ENCODE measurements around the gene CRYAB.

Gene CRYAB

GRCh38 chr11:111911563-111912401 is at the start of gene CRYAB:
Gene CRYAB, minus strand, starts transcription at chr11:111911770. Its CDS starts 46 bp downstream, at chr11:111911724.
- DNase-seq (ENCODE audit: low read depth in 2 of 2) = no peak

GRCh38 chr11:111960916-111961315 is 49.3 kb upstream of the CRYAB start:
- no peak for DNase-seq (ENCODE audit: low read depth in 2 of 2)

- DNase-seq (ENCODE audit: low read depth in 2 of 2) = no peak
These were observed 46.3 kb upstream of the CRYAB start for GRCh38 chr11:111957663-111958444.

GRCh38 chr11:111954154-111954553 is 42.6 kb upstream of the CRYAB start:
- no peak for DNase-seq (ENCODE audit: low read depth in 2 of 2)

GRCh38 chr11:111951565-111951964 is 40.0 kb upstream of the CRYAB start:
- DNase-seq (ENCODE audit: low read depth in 2 of 2) = no peak

GRCh38 chr11:111949519-111950426 is 38.2 kb upstream of the CRYAB start:
- no peak for DNase-seq (ENCODE audit: low read depth in 2 of 2)

- no peak for DNase-seq (ENCODE audit: low read depth in 2 of 2)
These were observed 35.6 kb upstream of the CRYAB start for GRCh38 chr11:111947143-111947542.

- DNase-seq (ENCODE audit: low read depth in 2 of 2) = no peak
These were observed 34.9 kb upstream of the CRYAB start for GRCh38 chr11:111946499-111946898.

- DNase-seq (ENCODE audit: low read depth in 2 of 2) = no peak
These were observed 33.6 kb upstream of the CRYAB start for GRCh38 chr11:111945198-111945597.

- DNase-seq (ENCODE audit: low read depth in 2 of 2) = no peak
These were observed 33.1 kb upstream of the CRYAB start for GRCh38 chr11:111944651-111945051.

- DNase-seq (ENCODE audit: low read depth in 2 of 2) = no peak
These were observed 32.6 kb upstream of the CRYAB start for GRCh38 chr11:111944139-111944538.

GRCh38 chr11:111942829-111943228 is 31.3 kb upstream of the CRYAB start:
- no peak for DNase-seq (ENCODE audit: low read depth in 2 of 2)

GRCh38 chr11:111941963-111942362 is 30.4 kb upstream of the CRYAB start:
- no peak for DNase-seq (ENCODE audit: low read depth in 2 of 2)

GRCh38 chr11:111939836-111940604 is 28.4 kb upstream of the CRYAB start:
- DNase-seq (ENCODE audit: low read depth in 2 of 2) = no peak

GRCh38 chr11:111938687-111939160 is 27.2 kb upstream of the CRYAB start:
- DNase-seq (ENCODE audit: low read depth in 2 of 2) = no peak

- DNase-seq (ENCODE audit: low read depth in 2 of 2) = no peak
These were observed 26.3 kb upstream of the CRYAB start for GRCh38 chr11:111937844-111938243.

GRCh38 chr11:111937461-111937769 is 25.8 kb upstream of the CRYAB start:
- DNase-seq (ENCODE audit: low read depth in 2 of 2) = no peak

GRCh38 chr11:111936040-111936540 is 24.5 kb upstream of the CRYAB start:
- no peak for DNase-seq (ENCODE audit: low read depth in 2 of 2)

- no peak for DNase-seq (ENCODE audit: low read depth in 2 of 2)
These were observed 23.9 kb upstream of the CRYAB start for GRCh38 chr11:111935317-111936039.

GRCh38 chr11:111934306-111934705 is 22.7 kb upstream of the CRYAB start:
- DNase-seq (ENCODE audit: low read depth in 2 of 2) = no peak
